WTC11 (cell line): ENCODE data around the gene G3BP2. TPM values are rescaled to one million over a fixed set of nuclear protein-coding genes. Genes with fewer than 3 reads are reported as not detected.

ENCODE experiments used
- ATAC-seq: fragments of 200-7000 bp; cut with Tn5 transposase; 2 replicates; pipeline ENCODE4 v1.10.0; 2021; ENCODE audit warnings: mild to moderate bottlenecking, moderate library complexity
- CTCF ChIA-PET: fragments of 300-600 bp; sonication (Branson Sonifier 250); formaldehyde crosslinking; loops from one replicate; lab custom pipeline; 2021; ENCODE audit warnings: antibody characterized with exemption; lab: Charles Lee
- POLR2A ChIA-PET: fragments of 350-600 bp; sonication (Branson Sonifier 250); formaldehyde crosslinking; loops from one replicate; lab custom pipeline; 2021; ENCODE audit warnings: antibody characterized with exemption; lab: Charles Lee
- DNase-seq: peaks from one replicate; pipeline ENCODE4 v3.0.0; 2021; ENCODE audit warnings: low spot score
- H3K27ac Mint-ChIP-seq: 2 replicates; pipeline ENCODE4 v1.8.0; 2021; ENCODE audit warnings: mixed read lengths
- H3K27me3 Mint-ChIP-seq: 2 replicates; pipeline ENCODE4 v1.8.0; 2021; ENCODE audit warnings: low read depth, mild to moderate bottlenecking, moderate library complexity, mixed read lengths
- H3K36me3 Mint-ChIP-seq: 2 replicates; pipeline ENCODE4 v1.8.0; 2021; ENCODE audit warnings: mixed read lengths
- H3K4me1 Mint-ChIP-seq: 2 replicates; pipeline ENCODE4 v1.8.0; 2022; ENCODE audit warnings: mixed read lengths
- H3K4me3 Mint-ChIP-seq: 2 replicates; pipeline ENCODE4 v1.8.0; 2021; ENCODE audit warnings: mild to moderate bottlenecking, moderate library complexity, mixed read lengths
- H3K9me3 Mint-ChIP-seq: 2 replicates; pipeline ENCODE4 v1.8.0; 2021; ENCODE audit warnings: mixed read lengths
- ELF4 ChIP-seq: sonication (generic); formaldehyde crosslinking; IDR thresholded peaks from 2 replicates; pipeline ENCODE4 v1.8.1; 2022; ENCODE audit warnings: low read depth, mild to moderate bottlenecking, moderate library complexity, missing genetic modification reagents
- ETV6 ChIP-seq: sonication (generic); formaldehyde crosslinking; IDR thresholded peaks from 2 replicates; pipeline ENCODE4 v1.8.1; 2022; ENCODE audit warnings: mild to moderate bottlenecking, missing genetic modification reagents
- FOXP1 ChIP-seq: sonication (generic); formaldehyde crosslinking; IDR thresholded peaks from 2 replicates; pipeline ENCODE4 v1.8.0; 2022; ENCODE audit warnings: missing genetic modification reagents, mild to moderate bottlenecking, moderate library complexity, borderline replicate concordance
- GRHL2 ChIP-seq: fragments of 250-450 bp; sonication (Bioruptor Pico); IDR thresholded peaks from 2 replicates; pipeline ENCODE4 v1.8.0; 2022; ENCODE audit warnings: mild to moderate bottlenecking, moderate library complexity; ENCODE audit not compliant: insufficient replicate concordance, severe bottlenecking
- NFE2L1 ChIP-seq: sonication (generic); formaldehyde crosslinking; IDR thresholded peaks from 2 replicates; pipeline ENCODE4 v1.8.1; 2023; ENCODE audit warnings: missing genetic modification reagents
- NR2C2 ChIP-seq: sonication (generic); formaldehyde crosslinking; IDR thresholded peaks from 2 replicates; pipeline ENCODE4 v1.8.0; 2022; ENCODE audit warnings: mild to moderate bottlenecking, missing genetic modification reagents
- ZBTB21 ChIP-seq: sonication (generic); formaldehyde crosslinking; IDR thresholded peaks from 2 replicates; pipeline ENCODE4 v1.8.1; 2023; ENCODE audit warnings: mild to moderate bottlenecking, missing genetic modification reagents, borderline replicate concordance
- ZNF121 ChIP-seq: sonication (generic); formaldehyde crosslinking; IDR thresholded peaks from 2 replicates; pipeline ENCODE4 v1.8.0; 2023; ENCODE audit warnings: missing genetic modification reagents
- ZNF671 ChIP-seq: fragments of 250-450 bp; sonication (Bioruptor Pico); IDR thresholded peaks from 2 replicates; pipeline ENCODE4 v1.8.0; 2021; ENCODE audit warnings: mild to moderate bottlenecking
- total RNA-seq: library from RNA; stranded (reverse); gene quantifications from 3 replicates; pipeline ENCODE4 v1.2.3, GENCODE V29; 2021
- TF ChIP-seq, protein P1 (sequence below): sonication (generic); formaldehyde crosslinking; IDR thresholded peaks from 2 replicates; pipeline ENCODE4 v1.8.0; 2022; ENCODE audit warnings: missing genetic modification reagents
- TF ChIP-seq, protein P2 (sequence below): sonication (generic); formaldehyde crosslinking; IDR thresholded peaks from 2 replicates; pipeline ENCODE4 v1.8.1; 2022; ENCODE audit warnings: low read depth, missing genetic modification reagents, borderline replicate concordance
- TF ChIP-seq, protein P3 (sequence below): sonication (generic); formaldehyde crosslinking; IDR thresholded peaks from 2 replicates; pipeline ENCODE4 v1.8.1; 2023; ENCODE audit warnings: mild to moderate bottlenecking, missing genetic modification reagents, borderline replicate concordance
- TF ChIP-seq, protein P4 (sequence below): sonication (generic); formaldehyde crosslinking; IDR thresholded peaks from 2 replicates; pipeline ENCODE4 v1.8.1; 2022; ENCODE audit warnings: low read depth, mild to moderate bottlenecking, moderate library complexity, missing genetic modification reagents, borderline replicate concordance
- TF ChIP-seq, protein P5 (sequence below): fragments of 250-450 bp; sonication (Bioruptor Pico); IDR thresholded peaks from 2 replicates; pipeline ENCODE4 v1.9.0; 2021; ENCODE audit warnings: moderate library complexity, mild to moderate bottlenecking, inconsistent platforms, borderline replicate concordance

G3BP2 gene
- total RNA-seq, 1 experiment from 2014 or later: 284 TPM

DNA sequence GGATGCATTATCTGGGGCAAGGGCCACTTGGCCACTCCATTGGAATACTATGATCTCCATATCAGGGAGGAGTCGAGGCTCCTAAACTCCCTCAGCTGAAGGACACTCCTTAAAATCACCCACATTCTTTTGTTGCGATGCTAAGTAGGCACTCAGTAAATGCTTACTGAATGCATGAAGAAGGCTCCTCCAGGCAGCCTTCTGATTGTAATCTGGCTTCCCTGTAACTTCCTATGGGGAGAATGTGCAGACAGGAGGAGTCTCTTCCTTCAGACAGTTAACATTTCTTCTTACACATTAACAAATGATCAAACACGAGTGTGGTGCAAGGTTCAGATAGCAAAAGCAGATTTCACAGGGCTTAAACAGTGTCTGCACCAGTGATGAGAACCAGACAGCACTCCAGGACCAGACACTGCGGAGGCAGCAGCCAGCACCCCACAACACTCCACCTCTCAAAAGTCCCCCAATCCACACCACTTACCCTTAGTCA lies 29.8 kb upstream of the G3BP2 start:
- no peaks in the 10 kb centered on the region for H3K27me3 Mint-ChIP-seq
- DNase-seq: no peak
- no peaks in the 10 kb centered on the region for H3K36me3 Mint-ChIP-seq
- TF ChIP-seq ETV6 (CRISPR knock-in tag): 0 out of 2 replicates have a peak, but pooled peaks have one; percentile 26
- no peak for TF ChIP-seq ELF4
- TF ChIP-seq NR2C2 (CRISPR knock-in tag): no peak
- TF ChIP-seq, protein P1, sequence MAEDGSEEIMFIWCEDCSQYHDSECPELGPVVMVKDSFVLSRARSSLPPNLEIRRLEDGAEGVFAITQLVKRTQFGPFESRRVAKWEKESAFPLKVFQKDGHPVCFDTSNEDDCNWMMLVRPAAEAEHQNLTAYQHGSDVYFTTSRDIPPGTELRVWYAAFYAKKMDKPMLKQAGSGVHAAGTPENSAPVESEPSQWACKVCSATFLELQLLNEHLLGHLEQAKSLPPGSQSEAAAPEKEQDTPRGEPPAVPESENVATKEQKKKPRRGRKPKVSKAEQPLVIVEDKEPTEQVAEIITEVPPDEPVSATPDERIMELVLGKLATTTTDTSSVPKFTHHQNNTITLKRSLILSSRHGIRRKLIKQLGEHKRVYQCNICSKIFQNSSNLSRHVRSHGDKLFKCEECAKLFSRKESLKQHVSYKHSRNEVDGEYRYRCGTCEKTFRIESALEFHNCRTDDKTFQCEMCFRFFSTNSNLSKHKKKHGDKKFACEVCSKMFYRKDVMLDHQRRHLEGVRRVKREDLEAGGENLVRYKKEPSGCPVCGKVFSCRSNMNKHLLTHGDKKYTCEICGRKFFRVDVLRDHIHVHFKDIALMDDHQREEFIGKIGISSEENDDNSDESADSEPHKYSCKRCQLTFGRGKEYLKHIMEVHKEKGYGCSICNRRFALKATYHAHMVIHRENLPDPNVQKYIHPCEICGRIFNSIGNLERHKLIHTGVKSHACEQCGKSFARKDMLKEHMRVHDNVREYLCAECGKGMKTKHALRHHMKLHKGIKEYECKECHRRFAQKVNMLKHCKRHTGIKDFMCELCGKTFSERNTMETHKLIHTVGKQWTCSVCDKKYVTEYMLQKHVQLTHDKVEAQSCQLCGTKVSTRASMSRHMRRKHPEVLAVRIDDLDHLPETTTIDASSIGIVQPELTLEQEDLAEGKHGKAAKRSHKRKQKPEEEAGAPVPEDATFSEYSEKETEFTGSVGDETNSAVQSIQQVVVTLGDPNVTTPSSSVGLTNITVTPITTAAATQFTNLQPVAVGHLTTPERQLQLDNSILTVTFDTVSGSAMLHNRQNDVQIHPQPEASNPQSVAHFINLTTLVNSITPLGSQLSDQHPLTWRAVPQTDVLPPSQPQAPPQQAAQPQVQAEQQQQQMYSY (CRISPR knock-in tag): no peak
- TF ChIP-seq, all 79 proteins: peak for 1
- H3K9me3 Mint-ChIP-seq: no peaks in the 10 kb centered on the region
- peak overlapping the region; percentile 95 for H3K27ac Mint-ChIP-seq
- ChIA-PET POLR2A (no interaction called here), CTCF (no interaction called here)
- peaks cover 66% of the 10 kb centered on the region for H3K4me1 Mint-ChIP-seq
- ATAC-seq: peak; percentile 5
- H3K4me3 Mint-ChIP-seq: peak overlapping the region; percentile 8; the same call in 1 of the 2 replicates

DNA sequence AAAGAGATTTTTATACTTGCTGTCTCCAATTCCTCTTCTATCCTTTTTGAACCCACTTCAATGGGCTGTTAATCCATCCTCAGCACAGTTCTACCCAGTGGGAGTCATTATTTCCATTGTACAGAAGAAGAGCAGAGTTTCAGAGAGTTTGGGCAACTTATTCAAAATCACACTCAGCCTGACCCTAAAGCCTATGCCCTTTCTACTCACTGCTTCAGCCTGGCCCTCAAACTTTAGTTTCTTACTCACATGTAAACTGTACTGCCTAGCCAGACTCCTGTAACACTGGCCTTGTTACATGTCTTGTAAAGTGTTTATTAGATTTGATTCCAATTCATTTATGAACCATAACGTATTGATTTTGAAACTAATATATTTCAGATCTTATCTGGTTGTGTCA lies 26.1 kb upstream of the G3BP2 start:
- peak overlapping the region; percentile 84 for H3K27ac Mint-ChIP-seq
- H3K4me1 Mint-ChIP-seq: peaks cover 60% of the 10 kb centered on the region
- H3K36me3 Mint-ChIP-seq: peaks cover 9% of the 10 kb centered on the region; the same call in 1 of the 2 replicates
- ChIA-PET POLR2A (no interaction called here), CTCF (no interaction called here)
- ATAC-seq (no peak), DNase-seq (no peak)
- TF ChIP-seq NFE2L1 (CRISPR knock-in tag): no peak
- no peaks in the 10 kb centered on the region for H3K9me3 Mint-ChIP-seq
- no peak overlapping the region for H3K4me3 Mint-ChIP-seq
- H3K27me3 Mint-ChIP-seq: no peaks in the 10 kb centered on the region

DNA sequence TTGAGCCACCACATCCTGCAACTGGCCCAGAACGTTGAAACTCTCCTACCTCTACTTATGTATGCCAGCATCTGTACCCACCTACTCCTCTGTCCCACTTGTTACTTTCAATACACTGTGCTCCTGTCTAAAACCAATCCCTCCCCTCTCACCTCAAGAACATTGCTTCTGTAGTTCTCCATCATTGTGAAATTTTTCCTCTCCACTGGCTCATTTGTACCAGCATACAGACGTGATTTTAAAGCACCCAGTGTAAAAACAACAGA lies 25.7 kb upstream of the G3BP2 start:
- TF ChIP-seq, protein P2, sequence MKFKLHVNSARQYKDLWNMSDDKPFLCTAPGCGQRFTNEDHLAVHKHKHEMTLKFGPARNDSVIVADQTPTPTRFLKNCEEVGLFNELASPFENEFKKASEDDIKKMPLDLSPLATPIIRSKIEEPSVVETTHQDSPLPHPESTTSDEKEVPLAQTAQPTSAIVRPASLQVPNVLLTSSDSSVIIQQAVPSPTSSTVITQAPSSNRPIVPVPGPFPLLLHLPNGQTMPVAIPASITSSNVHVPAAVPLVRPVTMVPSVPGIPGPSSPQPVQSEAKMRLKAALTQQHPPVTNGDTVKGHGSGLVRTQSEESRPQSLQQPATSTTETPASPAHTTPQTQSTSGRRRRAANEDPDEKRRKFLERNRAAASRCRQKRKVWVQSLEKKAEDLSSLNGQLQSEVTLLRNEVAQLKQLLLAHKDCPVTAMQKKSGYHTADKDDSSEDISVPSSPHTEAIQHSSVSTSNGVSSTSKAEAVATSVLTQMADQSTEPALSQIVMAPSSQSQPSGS (CRISPR knock-in tag): no peak
- TF ChIP-seq, protein P3, sequence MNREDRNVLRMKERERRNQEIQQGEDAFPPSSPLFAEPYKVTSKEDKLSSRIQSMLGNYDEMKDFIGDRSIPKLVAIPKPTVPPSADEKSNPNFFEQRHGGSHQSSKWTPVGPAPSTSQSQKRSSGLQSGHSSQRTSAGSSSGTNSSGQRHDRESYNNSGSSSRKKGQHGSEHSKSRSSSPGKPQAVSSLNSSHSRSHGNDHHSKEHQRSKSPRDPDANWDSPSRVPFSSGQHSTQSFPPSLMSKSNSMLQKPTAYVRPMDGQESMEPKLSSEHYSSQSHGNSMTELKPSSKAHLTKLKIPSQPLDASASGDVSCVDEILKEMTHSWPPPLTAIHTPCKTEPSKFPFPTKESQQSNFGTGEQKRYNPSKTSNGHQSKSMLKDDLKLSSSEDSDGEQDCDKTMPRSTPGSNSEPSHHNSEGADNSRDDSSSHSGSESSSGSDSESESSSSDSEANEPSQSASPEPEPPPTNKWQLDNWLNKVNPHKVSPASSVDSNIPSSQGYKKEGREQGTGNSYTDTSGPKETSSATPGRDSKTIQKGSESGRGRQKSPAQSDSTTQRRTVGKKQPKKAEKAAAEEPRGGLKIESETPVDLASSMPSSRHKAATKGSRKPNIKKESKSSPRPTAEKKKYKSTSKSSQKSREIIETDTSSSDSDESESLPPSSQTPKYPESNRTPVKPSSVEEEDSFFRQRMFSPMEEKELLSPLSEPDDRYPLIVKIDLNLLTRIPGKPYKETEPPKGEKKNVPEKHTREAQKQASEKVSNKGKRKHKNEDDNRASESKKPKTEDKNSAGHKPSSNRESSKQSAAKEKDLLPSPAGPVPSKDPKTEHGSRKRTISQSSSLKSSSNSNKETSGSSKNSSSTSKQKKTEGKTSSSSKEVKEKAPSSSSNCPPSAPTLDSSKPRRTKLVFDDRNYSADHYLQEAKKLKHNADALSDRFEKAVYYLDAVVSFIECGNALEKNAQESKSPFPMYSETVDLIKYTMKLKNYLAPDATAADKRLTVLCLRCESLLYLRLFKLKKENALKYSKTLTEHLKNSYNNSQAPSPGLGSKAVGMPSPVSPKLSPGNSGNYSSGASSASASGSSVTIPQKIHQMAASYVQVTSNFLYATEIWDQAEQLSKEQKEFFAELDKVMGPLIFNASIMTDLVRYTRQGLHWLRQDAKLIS (CRISPR knock-in tag): no peak
- TF ChIP-seq, protein P4, sequence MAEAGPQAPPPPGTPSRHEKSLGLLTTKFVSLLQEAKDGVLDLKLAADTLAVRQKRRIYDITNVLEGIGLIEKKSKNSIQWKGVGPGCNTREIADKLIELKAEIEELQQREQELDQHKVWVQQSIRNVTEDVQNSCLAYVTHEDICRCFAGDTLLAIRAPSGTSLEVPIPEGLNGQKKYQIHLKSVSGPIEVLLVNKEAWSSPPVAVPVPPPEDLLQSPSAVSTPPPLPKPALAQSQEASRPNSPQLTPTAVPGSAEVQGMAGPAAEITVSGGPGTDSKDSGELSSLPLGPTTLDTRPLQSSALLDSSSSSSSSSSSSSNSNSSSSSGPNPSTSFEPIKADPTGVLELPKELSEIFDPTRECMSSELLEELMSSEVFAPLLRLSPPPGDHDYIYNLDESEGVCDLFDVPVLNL (CRISPR knock-in tag): no peak
- TF ChIP-seq ZNF121 (CRISPR knock-in tag) (no peak), ZBTB21 (CRISPR knock-in tag) (no peak), FOXP1 (CRISPR knock-in tag) (no peak), ZNF671 (CRISPR knock-in tag) (no peak), GRHL2 (CRISPR knock-in tag) (no peak)
- TF ChIP-seq, protein P5, sequence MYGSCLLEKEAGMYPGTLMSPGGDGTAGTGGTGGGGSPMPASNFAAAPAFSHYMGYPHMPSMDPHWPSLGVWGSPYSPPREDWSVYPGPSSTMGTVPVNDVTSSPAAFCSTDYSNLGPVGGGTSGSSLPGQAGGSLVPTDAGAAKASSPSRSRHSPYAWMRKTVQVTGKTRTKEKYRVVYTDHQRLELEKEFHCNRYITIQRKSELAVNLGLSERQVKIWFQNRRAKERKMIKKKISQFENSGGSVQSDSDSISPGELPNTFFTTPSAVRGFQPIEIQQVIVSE: no peak
- ATAC-seq (no peak), DNase-seq (no peak)
- ChIA-PET CTCF (no interaction called here), POLR2A (no interaction called here)
- H3K4me3 Mint-ChIP-seq: no peak overlapping the region
- peak overlapping the region; percentile 84 for H3K27ac Mint-ChIP-seq
- H3K36me3 Mint-ChIP-seq: peaks cover 12% of the 10 kb centered on the region
- peaks cover 58% of the 10 kb centered on the region for H3K4me1 Mint-ChIP-seq
- H3K9me3 Mint-ChIP-seq: no peaks in the 10 kb centered on the region
- H3K27me3 Mint-ChIP-seq: no peaks in the 10 kb centered on the region
